Activated naive CD4-positive, alpha-beta T cell treated with Interleukin-2 at 50 U/mL for 16 hours (primary cell): Measurements from ENCODE around the gene PRKCA.
"Not testable (repeated sequence)": the region's sequence is repeated elsewhere in the genome, so short reads cannot be mapped to it uniquely, and the experiment has no call there.

Source experiments
- DNase-seq: peaks from one replicate; pipeline ENCODE4 v3.0.0-alpha.2; 2020

PRKCA gene

GRCh38 chr17:66582373-66583111 lies 280.1 kb downstream of the PRKCA start:
- no peak for DNase-seq

- DNase-seq = no peak
Measured at GRCh38 chr17:66583112-66583748, 280.8 kb downstream of the PRKCA start.

- no peak for DNase-seq
Measured at GRCh38 chr17:66584927-66585326, 282.5 kb downstream of the PRKCA start.

- DNase-seq = no peak
Measured at GRCh38 chr17:66585472-66585871, 283.1 kb downstream of the PRKCA start.

GRCh38 chr17:66589892-66590291 lies 287.5 kb downstream of the PRKCA start:
- no peak for DNase-seq

- no peak for DNase-seq
Measured at GRCh38 chr17:66593116-66593515, 290.7 kb downstream of the PRKCA start.

GRCh38 chr17:66595893-66596292 lies 293.5 kb downstream of the PRKCA start:
- no peak for DNase-seq

- no peak for DNase-seq
Measured at GRCh38 chr17:66602659-66603384, 300.4 kb downstream of the PRKCA start.

GRCh38 chr17:66604376-66604775 lies 302.0 kb downstream of the PRKCA start:
- no peak for DNase-seq

- DNase-seq = no peak
Measured at GRCh38 chr17:66605541-66605940, 303.1 kb downstream of the PRKCA start.

- no peak for DNase-seq
Measured at GRCh38 chr17:66610361-66611133, 308.1 kb downstream of the PRKCA start.

- no peak for DNase-seq
Measured at GRCh38 chr17:66611397-66611796, 309.0 kb downstream of the PRKCA start.

GRCh38 chr17:66612993-66613392 lies 310.6 kb downstream of the PRKCA start:
- DNase-seq = no peak

- no peak for DNase-seq
Measured at GRCh38 chr17:66614469-66614868, 312.1 kb downstream of the PRKCA start.

- no peak for DNase-seq
Measured at GRCh38 chr17:66619206-66619605, 316.8 kb downstream of the PRKCA start.

- DNase-seq = no peak
Measured at GRCh38 chr17:66620528-66620927, 318.1 kb downstream of the PRKCA start.

- DNase-seq = not testable (repeated sequence)
Measured at GRCh38 chr17:66624630-66625029, 322.2 kb downstream of the PRKCA start.

- no peak for DNase-seq
Measured at GRCh38 chr17:66625311-66625767, 322.9 kb downstream of the PRKCA start.

- DNase-seq = no peak
Measured at GRCh38 chr17:66627985-66628384, 325.6 kb downstream of the PRKCA start.

- no peak for DNase-seq
Measured at GRCh38 chr17:66629762-66630161, 327.3 kb downstream of the PRKCA start.

- no peak for DNase-seq
Measured at GRCh38 chr17:66630379-66630778, 328.0 kb downstream of the PRKCA start.

- no peak for DNase-seq
Measured at GRCh38 chr17:66630828-66631472, 328.5 kb downstream of the PRKCA start.

GRCh38 chr17:66632731-66633130 lies 330.3 kb downstream of the PRKCA start:
- DNase-seq = no peak
